AG10803 (cell line): Measurements from ENCODE around the gene EFCAB11.

Experiments
- DNase-seq: peaks from one replicate; pipeline ENCODE4 v3.0.0; 2010; ENCODE audit warnings: low read depth
- H3K4me3 ChIP-seq: 2 replicates; pipeline ENCODE4 v1.5.1; 2011; ENCODE audit warnings: mild to moderate bottlenecking, low read length, control low read depth
- TF ChIP-seq, protein P1 (sequence below): conservative IDR thresholded peaks from 2 replicates; pipeline ENCODE4 v1.5.1; 2011; ENCODE audit warnings: mild to moderate bottlenecking, low read length, control low read depth, inconsistent platforms

Gene EFCAB11

GRCh38 chr14:89823743-89824142 lies 130.8 kb downstream of the EFCAB11 start:
- TF ChIP-seq, protein P1, sequence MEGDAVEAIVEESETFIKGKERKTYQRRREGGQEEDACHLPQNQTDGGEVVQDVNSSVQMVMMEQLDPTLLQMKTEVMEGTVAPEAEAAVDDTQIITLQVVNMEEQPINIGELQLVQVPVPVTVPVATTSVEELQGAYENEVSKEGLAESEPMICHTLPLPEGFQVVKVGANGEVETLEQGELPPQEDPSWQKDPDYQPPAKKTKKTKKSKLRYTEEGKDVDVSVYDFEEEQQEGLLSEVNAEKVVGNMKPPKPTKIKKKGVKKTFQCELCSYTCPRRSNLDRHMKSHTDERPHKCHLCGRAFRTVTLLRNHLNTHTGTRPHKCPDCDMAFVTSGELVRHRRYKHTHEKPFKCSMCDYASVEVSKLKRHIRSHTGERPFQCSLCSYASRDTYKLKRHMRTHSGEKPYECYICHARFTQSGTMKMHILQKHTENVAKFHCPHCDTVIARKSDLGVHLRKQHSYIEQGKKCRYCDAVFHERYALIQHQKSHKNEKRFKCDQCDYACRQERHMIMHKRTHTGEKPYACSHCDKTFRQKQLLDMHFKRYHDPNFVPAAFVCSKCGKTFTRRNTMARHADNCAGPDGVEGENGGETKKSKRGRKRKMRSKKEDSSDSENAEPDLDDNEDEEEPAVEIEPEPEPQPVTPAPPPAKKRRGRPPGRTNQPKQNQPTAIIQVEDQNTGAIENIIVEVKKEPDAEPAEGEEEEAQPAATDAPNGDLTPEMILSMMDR = no peak
- no peak overlapping the region for H3K4me3 ChIP-seq
- no peak for DNase-seq

DNA sequence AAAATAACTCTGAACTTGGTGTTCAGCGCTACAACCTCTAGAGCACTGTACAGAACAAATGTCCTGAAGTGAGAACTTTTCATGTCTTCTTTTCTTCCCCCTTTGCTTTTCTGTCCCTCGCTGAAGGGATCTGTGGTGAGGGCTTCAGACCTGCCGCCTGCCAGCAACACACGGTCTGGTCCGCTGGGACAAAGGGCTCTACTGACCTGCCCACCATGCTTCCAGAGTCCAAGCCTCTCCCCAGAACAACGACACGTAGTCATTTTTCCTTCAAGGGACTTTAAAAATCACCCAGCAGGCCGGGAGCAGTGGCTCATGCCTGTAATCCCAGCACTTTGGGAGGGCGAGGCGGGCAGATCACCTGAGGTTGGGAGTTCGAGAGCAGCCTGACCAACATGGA lies 140.4 kb downstream of the EFCAB11 start:
- TF ChIP-seq, protein P1 = no peak
- no peak overlapping the region; the same call in 1 of the 2 replicates for H3K4me3 ChIP-seq
- no peak for DNase-seq

DNA sequence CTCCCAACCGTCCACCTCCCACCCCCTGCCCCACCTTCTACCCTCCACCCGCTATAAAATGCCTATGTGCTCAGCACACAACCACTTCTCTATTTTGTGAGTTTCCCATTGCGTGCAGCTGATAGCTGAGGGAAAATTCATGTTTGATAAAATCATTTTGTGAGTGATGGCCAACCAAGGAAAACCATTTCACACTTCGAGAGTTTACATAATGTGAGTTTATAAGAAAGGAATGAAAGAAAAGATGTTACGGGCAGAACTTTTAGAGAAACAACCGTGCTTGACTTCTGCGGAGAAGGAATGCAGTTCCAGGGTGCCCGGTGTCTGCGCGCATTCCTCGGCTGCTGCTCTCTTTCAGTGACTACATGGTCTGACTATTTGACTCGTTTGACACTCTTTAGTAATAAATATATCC lies 140.9 kb downstream of the EFCAB11 start:
- DNase-seq = peak; percentile 92
- TF ChIP-seq, protein P1 = no peak
- no peak overlapping the region for H3K4me3 ChIP-seq

DNA sequence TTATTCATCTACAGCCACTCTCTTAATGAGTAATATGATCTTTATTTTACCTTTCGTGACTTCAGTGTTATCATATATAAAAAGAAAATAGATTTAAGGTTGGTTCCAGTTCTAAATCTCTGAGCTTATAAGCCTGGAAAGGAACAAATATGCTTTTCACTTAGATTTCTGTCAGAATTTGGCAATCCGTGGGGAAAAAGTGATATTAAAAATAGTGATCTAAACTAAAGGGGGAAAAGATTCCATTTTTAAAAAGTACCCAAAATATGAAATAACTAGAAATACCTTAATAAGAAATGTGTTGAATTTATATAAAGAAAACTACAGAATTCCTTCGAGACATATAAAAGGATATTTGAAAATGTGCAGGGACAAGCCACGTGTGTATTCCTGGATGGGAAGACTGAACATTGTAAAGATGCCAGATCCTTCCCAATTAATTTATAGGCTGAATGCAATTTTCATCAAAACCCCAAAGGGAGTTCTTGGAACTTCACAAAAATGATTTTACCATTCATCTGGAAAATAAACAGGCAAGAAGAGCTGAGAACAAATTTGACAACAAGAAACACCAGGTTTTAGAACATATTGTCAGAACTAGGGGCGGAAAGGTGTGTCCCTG lies 142.5 kb downstream of the EFCAB11 start:
- H3K4me3 ChIP-seq = no peak overlapping the region
- no peak for DNase-seq
- TF ChIP-seq, protein P1 = no peak

DNA sequence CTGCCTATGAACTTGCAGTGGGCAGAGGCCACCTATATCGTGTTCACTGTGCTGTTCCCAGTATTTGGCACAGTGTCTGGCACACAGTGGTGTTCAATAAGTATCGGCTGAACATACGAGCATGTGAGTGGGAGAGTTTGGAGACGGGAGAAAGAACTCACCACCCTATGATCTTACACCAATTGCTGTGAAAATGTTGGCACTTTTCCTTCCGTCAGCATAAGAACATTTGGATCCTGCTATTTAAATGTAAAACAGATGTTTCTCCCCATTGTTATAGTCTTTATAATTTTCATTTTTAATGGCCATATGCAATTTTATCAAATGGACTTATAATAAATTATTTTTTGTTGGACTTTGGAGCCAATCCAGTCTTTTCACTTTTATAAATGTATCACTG lies 144.4 kb downstream of the EFCAB11 start:
- peak; percentile 76 for DNase-seq
- no peak overlapping the region for H3K4me3 ChIP-seq
- TF ChIP-seq, protein P1 = no peak

DNA sequence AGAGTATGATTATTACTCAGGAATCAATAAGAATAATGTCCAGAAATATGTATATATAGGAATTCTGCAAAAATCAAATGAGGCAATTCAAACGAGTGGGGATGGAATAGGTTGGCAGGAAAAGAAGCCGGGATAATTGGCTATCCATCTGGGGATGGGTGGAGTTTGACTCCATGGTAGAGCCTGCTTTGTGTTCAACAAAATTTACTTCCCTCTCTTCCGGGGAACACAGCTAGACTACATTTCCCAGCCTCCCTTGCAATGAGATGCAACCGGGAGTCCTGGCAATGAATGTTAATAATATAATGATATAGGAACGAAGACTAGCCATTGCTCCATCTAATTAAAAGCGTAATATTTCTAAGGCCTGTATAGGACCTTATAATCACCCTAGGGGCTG lies 146.6 kb downstream of the EFCAB11 start:
- no peak overlapping the region for H3K4me3 ChIP-seq
- no peak for DNase-seq
- TF ChIP-seq, protein P1 = no peak

- TF ChIP-seq, protein P1 = no peak
- no peak for DNase-seq
- no peak overlapping the region for H3K4me3 ChIP-seq
These were observed 147.4 kb downstream of the EFCAB11 start for GRCh38 chr14:89807151-89807550.
